Skeletal muscle tissue (tissue), 4 donors: ENCODE data around the gene EID3. TPM values are rescaled to one million over a fixed set of nuclear protein-coding genes. Genes with fewer than 3 reads are reported as not detected.

Experiments
- H3K27ac ChIP-seq: one replicate; pipeline ENCODE4 v1.7.0; 2013; ENCODE audit warnings: mild to moderate bottlenecking, low read depth, low read length, inconsistent platforms
- H3K27me3 ChIP-seq, 3 donors: one replicate each; pipeline ENCODE4 v1.7.0; 2013; ENCODE audit warnings: low read length in 3 of 3; ENCODE audit not compliant: control insufficient read depth in 3 of 3, insufficient read depth in 3 of 3
- H3K36me3 ChIP-seq, 3 donors: one replicate each; pipeline ENCODE4 v1.7.0; 2013; ENCODE audit warnings: low read length in 3 of 3; ENCODE audit not compliant: control insufficient read depth in 3 of 3, insufficient read depth in 3 of 3
- H3K4me1 ChIP-seq, 3 donors: one replicate each; pipeline ENCODE4 v1.7.0; 2013; ENCODE audit warnings: low read length in 3 of 3, mild to moderate bottlenecking in 3 of 3; ENCODE audit not compliant: control insufficient read depth in 3 of 3, insufficient read depth in 3 of 3
- H3K4me3 ChIP-seq, 3 donors: one replicate each; pipeline ENCODE4 v1.7.0; 2013; ENCODE audit warnings: low read length in 3 of 3
- H3K9ac ChIP-seq, 3 donors: one replicate each; pipeline ENCODE4 v1.7.0; 2013; ENCODE audit warnings: low read length in 3 of 3, mild to moderate bottlenecking in 3 of 3, moderate library complexity in 2 of 3, low read depth in 1 of 3
- H3K9me3 ChIP-seq, 3 donors: one replicate each; pipeline ENCODE4 v1.7.0; 2013; ENCODE audit warnings: low read length in 3 of 3; ENCODE audit not compliant: control insufficient read depth in 3 of 3
- total RNA-seq: library from RNA; depleted of rRNA; stranded (reverse); fragments of >200 nt; gene quantifications from one replicate; pipeline ENCODE4 v1.2.3, GENCODE V29; 2014
- donor health status: Osteomylitis.

EID3 gene
- total RNA-seq, 1 donor from 2014 or later: 2.1 TPM

DNA sequence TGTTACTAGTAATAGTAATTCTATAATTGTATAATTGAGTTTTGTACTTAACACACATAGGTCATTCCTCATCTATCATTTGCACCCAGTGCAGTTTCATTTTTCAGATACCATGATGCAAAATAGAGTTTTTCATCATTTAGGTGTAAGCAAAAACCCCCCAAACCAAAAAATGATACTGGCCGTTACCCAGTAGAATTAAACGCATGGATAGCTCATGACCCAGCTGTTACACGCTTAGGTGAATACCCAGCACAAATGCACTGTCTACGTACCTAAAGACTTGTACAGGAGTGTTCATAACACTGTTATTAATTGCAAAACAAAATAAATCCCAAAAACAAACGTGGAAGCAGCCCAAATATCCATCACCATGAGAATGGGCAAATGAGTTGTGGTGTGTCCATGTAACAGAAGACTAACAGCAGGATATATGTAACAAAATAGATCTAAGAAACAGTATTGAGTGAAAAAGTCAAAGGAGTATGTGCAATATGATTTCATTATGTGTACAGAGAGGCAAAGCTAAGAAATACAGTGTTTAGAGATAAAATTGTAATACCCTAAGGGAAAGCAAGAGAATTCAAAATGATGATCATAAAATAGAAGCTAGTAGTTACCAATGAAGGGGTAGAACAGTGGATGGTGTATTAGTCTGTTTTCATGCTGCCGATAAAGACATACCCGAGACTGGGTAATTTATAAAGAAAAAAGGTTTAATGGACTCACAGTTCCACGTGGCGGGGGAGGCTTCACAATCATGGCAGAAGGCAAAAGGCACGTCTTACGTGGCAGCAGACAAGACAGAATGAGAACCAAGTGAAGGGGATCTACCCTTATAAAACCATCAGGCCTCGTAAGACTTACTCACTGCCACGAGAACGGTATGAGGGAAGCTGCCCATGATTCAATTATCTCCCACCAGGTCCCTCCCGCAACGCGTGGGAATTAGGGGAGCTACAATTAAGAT is 49.8 kb downstream of the EID3 start:
- Histone ChIP-seq H3K27me3 (no peaks in the 10 kb centered on the region), H3K4me3 (no peak overlapping the region), H3K4me1 (peaks cover 3 to 6% (median 3%) of the 10 kb centered on the region in 3 donors), H3K27ac (no peak overlapping the region), H3K36me3 (peaks cover 14 to 30% (median 23%) of the 10 kb centered on the region in 3 donors), H3K9me3 (no peaks in the 10 kb centered on the region), H3K9ac (no peak overlapping the region)

DNA sequence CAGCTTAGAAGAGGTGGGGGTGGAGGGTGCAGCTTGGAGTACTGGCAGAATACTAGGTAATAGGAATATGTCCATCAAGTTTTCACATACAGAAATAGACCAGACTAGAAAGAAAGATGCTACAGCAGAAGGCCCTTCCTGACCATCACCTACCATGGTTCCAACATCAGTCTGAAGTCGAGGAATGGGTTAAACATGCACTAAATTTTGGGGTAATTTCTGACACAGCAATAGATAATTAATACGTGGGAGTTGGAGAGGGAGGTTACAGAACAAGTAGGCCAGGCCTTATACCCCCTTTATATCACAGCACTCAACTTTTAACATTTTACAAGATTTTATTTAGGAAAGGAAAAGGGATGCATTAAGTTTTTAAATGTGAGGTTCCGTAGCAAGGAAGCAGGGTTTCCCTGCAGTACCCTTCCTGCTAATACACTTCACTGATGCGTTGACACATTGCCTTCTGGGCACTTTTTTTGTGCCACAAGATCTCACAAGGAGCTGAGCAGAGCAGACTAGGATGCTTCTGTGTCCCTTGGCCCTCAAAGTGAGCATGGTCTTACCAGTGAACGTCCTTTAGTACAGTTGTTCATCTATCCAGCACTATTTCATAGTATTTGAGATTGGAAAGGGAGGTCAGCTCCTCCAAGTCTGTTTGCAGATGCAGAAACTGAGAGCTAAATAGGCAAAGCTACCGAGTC is 50.8 kb downstream of the EID3 start:
- Histone ChIP-seq H3K27me3 (no peaks in the 10 kb centered on the region), H3K27ac (no peak overlapping the region), H3K36me3 (peaks cover 11 to 21% (median 13%) of the 10 kb centered on the region in 3 donors), H3K4me3 (no peak overlapping the region), H3K9me3 (no peaks in the 10 kb centered on the region), H3K4me1 (no peaks in the 10 kb centered on the region), H3K9ac (no peak overlapping the region)

Other genes with a start within 250 kb of the EID3 start
- gene HCFC2, start 239.2 kb upstream of the EID3 start, total RNA-seq: 32.9 TPM
- gene NFYB, start 165.5 kb upstream of the EID3 start, total RNA-seq: 8.9 TPM
- 41.2 TPM for gene TXNRD1, start 88.0 kb upstream of the EID3 start, total RNA-seq
- 2.1 TPM for gene CHST11, start 153.2 kb downstream of the EID3 start, total RNA-seq